Endothelial cell of umbilical vein (primary cell): Measurements from ENCODE around the gene MTARC2. TPM values are rescaled to one million over a fixed set of nuclear protein-coding genes. Genes with fewer than 3 reads are reported as not detected.

ENCODE experiments used
- BruUV-seq: library from RNA; stranded (reverse); fragments of 400-500 nt; replicated peaks from 2 replicates; lab custom pipeline; 2021; lab: Mats Ljungman, UMichigan
- CTCF ChIA-PET: fragments of 300-600, 350-600 bp; sonication (Branson Sonifier 250); formaldehyde crosslinking; loops from one replicate; lab custom pipeline; 2021; ENCODE audit warnings: antibody characterized with exemption, inconsistent platforms; lab: Charles Lee
- POLR2A ChIA-PET: fragments of 300-600, 350-600 bp; sonication (Branson Sonifier 250); formaldehyde crosslinking; loops from one replicate; lab custom pipeline; 2021; ENCODE audit warnings: antibody characterized with exemption, inconsistent platforms; lab: Charles Lee
- DNase-seq: peaks from one replicate; pipeline ENCODE4 v3.0.0-alpha.2; 2011; ENCODE audit warnings: low read depth, low spot score
- FAIRE-seq: peaks from 2 replicates; lab custom pipeline; 2011; peaks lifted over from hg19 to GRCh38; lab: Jason Lieb, UNC
- H2AFZ ChIP-seq: 2 replicates; pipeline ENCODE4 v1.6.0; 2012; ENCODE audit warnings: low read depth, low read length, control low read depth, inconsistent platforms
- H3K27ac ChIP-seq: 2 replicates; pipeline ENCODE4 v1.5.1; 2011; ENCODE audit warnings: low read depth, mild to moderate bottlenecking, control low read depth, low read length, moderate library complexity; ENCODE audit not compliant: insufficient read depth
- H3K27me3 ChIP-seq, 2 experiments: 2 replicates each; pipeline versions ENCODE4 v1.6.0 to v1.6.1; 2011; ENCODE audit warnings: low read length in 2 of 2, mixed read lengths in 1 of 2; ENCODE audit not compliant: control insufficient read depth in 2 of 2, insufficient read depth in 2 of 2
- H3K36me3 ChIP-seq, 2 experiments: 2 replicates in 1 of 2; 3 replicates in 1 of 2; pipeline ENCODE4 v1.5.1; 2011; ENCODE audit warnings: low read length in 2 of 2, mild to moderate bottlenecking in 1 of 2, moderate library complexity in 1 of 2; ENCODE audit not compliant: control insufficient read depth in 2 of 2, insufficient read depth in 2 of 2; ENCODE audit errors: extremely low read depth in 1 of 2
- H3K4me1 ChIP-seq: 3 replicates; pipeline ENCODE4 v1.5.1; 2011; ENCODE audit warnings: mild to moderate bottlenecking, low read length; ENCODE audit not compliant: control insufficient read depth, insufficient read depth; ENCODE audit errors: extremely low read depth
- H3K4me2 ChIP-seq: 2 replicates; pipeline ENCODE4 v1.6.1; 2011; ENCODE audit warnings: low read length, control low read depth, mixed read lengths; ENCODE audit not compliant: insufficient read depth
- H3K4me3 ChIP-seq, 3 experiments: fragments of 200-600 bp in 1 of 3; sonication (generic), shearing (Covaris generic) in 1 of 3; replicated peaks in 1 of 3; 2 replicates each; pipeline ENCODE4 v1.5.1; 2011 to 2016; ENCODE audit warnings: control low read depth in 3 of 3, low read length in 3 of 3, mild to moderate bottlenecking in 2 of 3, inconsistent platforms in 1 of 3, low read depth in 1 of 3, moderate library complexity in 1 of 3; ENCODE audit not compliant: insufficient read depth in 1 of 3
- H3K79me2 ChIP-seq: 2 replicates; pipeline ENCODE4 v1.6.0; 2012; ENCODE audit warnings: low read length, inconsistent platforms; ENCODE audit not compliant: control insufficient read depth, insufficient read depth
- H3K9ac ChIP-seq: replicated peaks from 2 replicates; pipeline ENCODE3; 2011; ENCODE audit warnings: low read length, control low read depth; ENCODE audit not compliant: insufficient read depth; ENCODE audit errors: extremely low read depth
- H3K9me1 ChIP-seq: replicated peaks from 3 replicates; pipeline ENCODE4 v1.6.0; 2011; ENCODE audit warnings: mild to moderate bottlenecking, low read length; ENCODE audit not compliant: control insufficient read depth, insufficient read depth; ENCODE audit errors: extremely low read depth
- H3K9me3 ChIP-seq: replicated peaks from 2 replicates; pipeline ENCODE4 v1.5.1; 2012; ENCODE audit warnings: low read length, inconsistent platforms; ENCODE audit not compliant: control insufficient read depth, insufficient read depth
- H4K20me1 ChIP-seq: replicated peaks from 2 replicates; pipeline ENCODE3; 2011; ENCODE audit warnings: mild to moderate bottlenecking, low read length; ENCODE audit not compliant: control insufficient read depth, insufficient read depth; ENCODE audit errors: extremely low read depth
- EZH2 ChIP-seq: IDR thresholded peaks from 2 replicates; pipeline ENCODE4 v1.6.1; 2012; ENCODE audit warnings: borderline replicate concordance, low read depth, mild to moderate bottlenecking, moderate library complexity, low read length, inconsistent platforms; ENCODE audit not compliant: severe bottlenecking
- FOS ChIP-seq: IDR thresholded peaks from 2 replicates; pipeline ENCODE4 v1.6.1; 2011; ENCODE audit warnings: mild to moderate bottlenecking, low read length, moderate library complexity, borderline replicate concordance; ENCODE audit not compliant: insufficient read depth
- GATA2 ChIP-seq: IDR thresholded peaks from 2 replicates; pipeline ENCODE4 v1.7.0; 2011; ENCODE audit warnings: low read depth, mild to moderate bottlenecking, moderate library complexity, mixed read lengths, low read length; ENCODE audit not compliant: insufficient read length, insufficient read depth
- JUN ChIP-seq: IDR thresholded peaks from 2 replicates; pipeline ENCODE4 v1.6.1; 2011; ENCODE audit warnings: borderline replicate concordance, low read depth; ENCODE audit not compliant: insufficient read length, insufficient read depth
- MYC ChIP-seq: IDR thresholded peaks from one replicate; pipeline ENCODE4 v1.6.1; 2011; ENCODE audit warnings: mild to moderate bottlenecking, low read depth, low read length
- POLR2A ChIP-seq: IDR thresholded peaks from 2 replicates; pipeline ENCODE4 v1.6.1; 2012; ENCODE audit warnings: low read depth, mild to moderate bottlenecking, control low read depth, low read length
- POLR2AphosphoS5 ChIP-seq: IDR thresholded peaks from 2 replicates; pipeline ENCODE4 v1.6.1; 2012; ENCODE audit warnings: low read depth, mild to moderate bottlenecking, control low read depth, low read length, moderate library complexity; ENCODE audit not compliant: insufficient read depth
- dilution Hi-C: fragments of 300-500 bp; cut with MboI; formaldehyde crosslinking; loops from one replicate; pipeline ENCODE4 v1.15.0; 2019; ENCODE audit warnings: low sequenced_read_pairs; ENCODE audit not compliant: extremely low pct_ligation_motif_present
- intact Hi-C: fragments of 100-400 bp; cut with micrococcal nuclease; formaldehyde crosslinking; loops from one replicate; pipeline ENCODE4 v1.10.0; 2022
- polyA plus RNA-seq, 4 experiments: library from polyadenylated mRNA; depleted of rRNA in 3 of 4; stranded (reverse) in 3 of 4; unstranded in 1 of 4; fragments of >200 nt; gene quantifications; 2 replicates each; pipeline versions ENCODE4 v1.2.1 to v1.2.3, GENCODE V29; 2011 to 2012; ENCODE audit warnings: missing spikeins in 1 of 4
- total RNA-seq: library from RNA; stranded (reverse); gene quantifications from 2 replicates; pipeline ENCODE4 v1.2.3, GENCODE V29; 2021
- TF ChIP-seq, protein P1 (sequence below), 2 donors: IDR thresholded peaks; 1 replicate in 1 of 2; 2 replicates in 1 of 2; pipeline ENCODE4 v1.5.1; 2011; ENCODE audit warnings: low read length in 2 of 2, mild to moderate bottlenecking in 2 of 2, moderate library complexity in 2 of 2, control low read depth in 1 of 2, inconsistent platforms in 1 of 2, low read depth in 1 of 2; ENCODE audit not compliant: insufficient read depth in 1 of 2; ENCODE audit errors: extremely low read depth in 1 of 2
- TF ChIP-seq, protein P2 (sequence below): IDR thresholded peaks from 2 replicates; pipeline ENCODE4 v1.6.1; 2011; ENCODE audit not compliant: insufficient read depth, insufficient read length

MTARC2 gene
- total and polyA plus RNA-seq, 2 donors (not counting 3 experiments of a cell fraction or from before 2014, with no cell fraction given), result 9.8 to 14.1 TPM

DNA sequence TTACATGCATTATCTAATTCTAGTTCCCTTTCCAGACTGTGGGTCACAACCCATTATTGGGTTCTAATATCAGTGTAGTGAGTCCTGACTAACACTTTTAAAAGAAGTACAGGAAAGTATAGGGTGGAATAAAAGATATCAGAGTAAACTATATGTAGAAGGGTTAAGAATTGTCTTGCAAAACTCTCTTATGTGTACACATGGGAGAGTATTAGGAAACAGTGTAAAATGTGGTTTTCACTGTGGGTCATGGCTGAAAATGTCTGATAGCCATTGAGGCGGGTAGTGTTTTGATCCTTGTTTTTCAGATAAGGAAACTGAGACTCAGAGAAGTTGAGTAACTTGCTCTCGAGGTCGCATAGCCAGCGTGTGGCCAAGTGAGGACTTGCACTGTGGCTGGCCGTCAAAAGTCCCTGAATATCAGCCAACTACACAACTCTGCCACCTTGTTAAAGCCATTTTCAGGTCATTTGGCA is 20.0 kb downstream of the MTARC2 start:
- H3K9ac ChIP-seq, result no peak overlapping the region
- no peaks in the 10 kb centered on the region for H3K27me3 ChIP-seq
- no TSS peak for BruUV-seq
- no peak overlapping the region for H2AFZ ChIP-seq
- FAIRE-seq (no peak), DNase-seq (no peak)
- dilution Hi-C loops, result no loop called here
- CTCF ChIA-PET, result interaction anchor here (0.7 to 1.3 kb wide), 3 partner anchors 9 to 35 kb away, joined by 3 to 5 read pairs (median 3); partner anchors contain the start of gene MTARC2
- no peaks in the 10 kb centered on the region for H3K9me1 ChIP-seq
- H3K9me3 ChIP-seq, result no peaks in the 10 kb centered on the region
- POLR2A ChIA-PET, result no interaction called here
- H3K36me3 ChIP-seq, result peaks cover 3 to 5% of the 10 kb centered on the region in 2 experiments
- no peak overlapping the region for H3K4me3 ChIP-seq
- H4K20me1 ChIP-seq, result no peaks in the 10 kb centered on the region
- no peaks in the 10 kb centered on the region for H3K4me1 ChIP-seq
- no peaks in the 10 kb centered on the region for H3K79me2 ChIP-seq
- no peak for TF ChIP-seq JUN
- TF ChIP-seq, protein P1, sequence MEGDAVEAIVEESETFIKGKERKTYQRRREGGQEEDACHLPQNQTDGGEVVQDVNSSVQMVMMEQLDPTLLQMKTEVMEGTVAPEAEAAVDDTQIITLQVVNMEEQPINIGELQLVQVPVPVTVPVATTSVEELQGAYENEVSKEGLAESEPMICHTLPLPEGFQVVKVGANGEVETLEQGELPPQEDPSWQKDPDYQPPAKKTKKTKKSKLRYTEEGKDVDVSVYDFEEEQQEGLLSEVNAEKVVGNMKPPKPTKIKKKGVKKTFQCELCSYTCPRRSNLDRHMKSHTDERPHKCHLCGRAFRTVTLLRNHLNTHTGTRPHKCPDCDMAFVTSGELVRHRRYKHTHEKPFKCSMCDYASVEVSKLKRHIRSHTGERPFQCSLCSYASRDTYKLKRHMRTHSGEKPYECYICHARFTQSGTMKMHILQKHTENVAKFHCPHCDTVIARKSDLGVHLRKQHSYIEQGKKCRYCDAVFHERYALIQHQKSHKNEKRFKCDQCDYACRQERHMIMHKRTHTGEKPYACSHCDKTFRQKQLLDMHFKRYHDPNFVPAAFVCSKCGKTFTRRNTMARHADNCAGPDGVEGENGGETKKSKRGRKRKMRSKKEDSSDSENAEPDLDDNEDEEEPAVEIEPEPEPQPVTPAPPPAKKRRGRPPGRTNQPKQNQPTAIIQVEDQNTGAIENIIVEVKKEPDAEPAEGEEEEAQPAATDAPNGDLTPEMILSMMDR (IDR thresholded peaks at IDR 0.05; ENCODE audit: extremely low read depth in 1 of 2, insufficient read depth in 1 of 2, low read depth in 1 of 2, low read length in 2 of 2), result no peak
- TF ChIP-seq GATA2, result no peak
- no peak for TF ChIP-seq FOS
- TF ChIP-seq POLR2AphosphoS5, result no peak
- H3K4me2 ChIP-seq, result no peak overlapping the region
- no peak overlapping the region for H3K27ac ChIP-seq
- intact Hi-C loops, result no loop called here

- H3K27ac ChIP-seq, result no peak overlapping the region
- H3K79me2 ChIP-seq, result no peaks in the 10 kb centered on the region
- no peak overlapping the region for H3K4me3 ChIP-seq
- H3K4me2 ChIP-seq, result no peak overlapping the region
- no peak overlapping the region for H3K9ac ChIP-seq
- FAIRE-seq (no peak), DNase-seq (no peak)
- BruUV-seq, result no TSS peak
- no peaks in the 10 kb centered on the region for H3K4me1 ChIP-seq
- intact Hi-C loops (no loop called here), dilution Hi-C loops (no loop called here)
- H2AFZ ChIP-seq, result no peak overlapping the region
- H3K9me3 ChIP-seq, result no peaks in the 10 kb centered on the region
- peaks cover 3 to 5% of the 10 kb centered on the region in 2 experiments for H3K36me3 ChIP-seq
- H3K27me3 ChIP-seq, result no peaks in the 10 kb centered on the region
- ChIA-PET POLR2A (no interaction called here), CTCF (interaction anchor here (0.9 kb wide), 2 partner anchors 13 to 473 kb away, joined by 3 to 4 read pairs; no protein-coding TSS in a partner anchor)
- no peaks in the 10 kb centered on the region for H4K20me1 ChIP-seq
- TF ChIP-seq POLR2AphosphoS5, result no peak
- TF ChIP-seq, protein P2, sequence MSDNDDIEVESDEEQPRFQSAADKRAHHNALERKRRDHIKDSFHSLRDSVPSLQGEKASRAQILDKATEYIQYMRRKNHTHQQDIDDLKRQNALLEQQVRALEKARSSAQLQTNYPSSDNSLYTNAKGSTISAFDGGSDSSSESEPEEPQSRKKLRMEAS, result no peak
- no peak for TF ChIP-seq FOS
- no peak for TF ChIP-seq EZH2
- TF ChIP-seq, protein P1 (IDR thresholded peaks at IDR 0.05; ENCODE audit: extremely low read depth in 1 of 2, insufficient read depth in 1 of 2, low read depth in 1 of 2, low read length in 2 of 2), result no peak
- no peak for TF ChIP-seq GATA2
- no peak for TF ChIP-seq POLR2A
- TF ChIP-seq MYC, result no peak
- TF ChIP-seq JUN, result no peak
- H3K9me1 ChIP-seq, result no peaks in the 10 kb centered on the region
These were observed 21.1 kb downstream of the MTARC2 start for GRCh38 chr1:220769205-220769604.
